Stimulated activated CD8-positive, alpha-beta memory T cell treated with anti-CD3 and anti-CD28 coated beads, Interleukin-15, amount 100 ng/mL, for 48 hours (primary cell): Measurements from ENCODE around the gene VSIG8.
"Not testable (repeated sequence)": the region's sequence is repeated elsewhere in the genome, so short reads cannot be mapped to it uniquely, and the experiment has no call there.

ENCODE experiments used
- DNase-seq, 2 donors: peaks; one replicate each; pipeline ENCODE4 v3.0.0-alpha.2; 2020; ENCODE audit warnings: low read depth in 2 of 2

Gene VSIG8

GRCh38 chr1:159862557-159862956 lies at the start of gene VSIG8:
TSS of gene VSIG8 (minus strand) at chr1:159862657. CDS start at chr1:159862521, 136 bp downstream.
- DNase-seq, result no peak

- DNase-seq, result no peak
Measured at GRCh38 chr1:159911326-159912070, 49.0 kb upstream of the VSIG8 start.

- DNase-seq, result no peak
Measured at GRCh38 chr1:159908031-159908940, 45.8 kb upstream of the VSIG8 start.

- no peak for DNase-seq
Measured at GRCh38 chr1:159906960-159907359, 44.5 kb upstream of the VSIG8 start.

GRCh38 chr1:159904036-159904435 lies 41.6 kb upstream of the VSIG8 start:
- not testable (repeated sequence) for DNase-seq

- no peak for DNase-seq
Measured at GRCh38 chr1:159902541-159902940, 40.1 kb upstream of the VSIG8 start.

GRCh38 chr1:159900755-159901360 lies 38.4 kb upstream of the VSIG8 start:
- no peak for DNase-seq

- no peak for DNase-seq
Measured at GRCh38 chr1:159900086-159900680, 37.7 kb upstream of the VSIG8 start, which contains the start of gene CFAP45. TSS of gene CFAP45 (minus strand) at chr1:159900165. CDS start at chr1:159900098, 67 bp downstream.

- DNase-seq, result not testable (repeated sequence)
Measured at GRCh38 chr1:159899634-159900033, 37.2 kb upstream of the VSIG8 start.

- DNase-seq, result no peak
Measured at GRCh38 chr1:159898527-159898926, 36.1 kb upstream of the VSIG8 start.

GRCh38 chr1:159897962-159898361 lies 35.5 kb upstream of the VSIG8 start:
- no peak for DNase-seq

- DNase-seq, result no peak
Measured at GRCh38 chr1:159896546-159896930, 34.1 kb upstream of the VSIG8 start.

- DNase-seq, result no peak
Measured at GRCh38 chr1:159895836-159896545, 33.5 kb upstream of the VSIG8 start.

- no peak for DNase-seq
Measured at GRCh38 chr1:159895286-159895685, 32.8 kb upstream of the VSIG8 start.

GRCh38 chr1:159892944-159893343 lies 30.5 kb upstream of the VSIG8 start:
- no peak for DNase-seq

GRCh38 chr1:159891275-159892157 lies 29.1 kb upstream of the VSIG8 start:
- peak; percentile 60 to 64 for DNase-seq

- DNase-seq, result no peak
Measured at GRCh38 chr1:159890390-159890789, 27.9 kb upstream of the VSIG8 start.

- no peak for DNase-seq
Measured at GRCh38 chr1:159889821-159890252, 27.4 kb upstream of the VSIG8 start.

GRCh38 chr1:159889202-159889601 lies 26.7 kb upstream of the VSIG8 start:
- no peak for DNase-seq

GRCh38 chr1:159884296-159884695 lies 21.8 kb upstream of the VSIG8 start:
- no peak for DNase-seq
